ENCODE data around the gene GOLGB1.
"Not testable (repeated sequence)": the region's sequence is repeated elsewhere in the genome, so short reads cannot be mapped to it uniquely, and the experiment has no call there.

Gene GOLGB1

DNA sequence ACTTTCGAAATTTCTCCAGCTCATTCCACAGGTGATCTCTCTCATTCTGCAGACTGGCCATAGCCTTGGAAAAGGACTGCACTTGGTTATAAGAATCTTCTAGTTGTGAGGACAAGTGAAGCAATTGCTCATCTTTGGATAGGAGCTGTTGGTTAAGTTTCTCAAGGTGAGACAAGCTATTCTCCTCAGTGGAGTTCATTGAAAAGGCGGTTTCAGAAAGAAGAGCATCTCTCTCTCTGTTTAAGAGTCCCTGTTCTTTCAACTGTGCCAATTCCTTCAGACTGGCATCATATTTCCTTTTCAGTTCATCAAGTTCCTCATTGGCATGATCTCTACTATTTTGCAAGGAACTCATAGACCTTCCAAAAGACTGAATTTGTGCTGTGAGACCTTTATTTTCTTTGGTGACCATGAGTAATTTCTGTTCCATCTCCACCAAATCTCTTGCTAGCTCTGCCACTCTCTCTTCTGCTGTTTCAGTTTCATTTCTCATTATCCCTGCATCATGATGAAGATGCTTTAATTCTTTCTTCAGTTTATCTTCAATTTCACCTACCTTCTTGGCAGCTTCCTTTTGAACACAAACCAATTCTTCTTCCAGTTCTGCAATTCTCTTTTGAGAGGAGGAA, 58.6 kb downstream of the GOLGB1 start:
- no peak for DNase-seq

- not testable (repeated sequence) for DNase-seq
Measured at GRCh38 chr3:121688747-121689146, 60.8 kb downstream of the GOLGB1 start.

DNA sequence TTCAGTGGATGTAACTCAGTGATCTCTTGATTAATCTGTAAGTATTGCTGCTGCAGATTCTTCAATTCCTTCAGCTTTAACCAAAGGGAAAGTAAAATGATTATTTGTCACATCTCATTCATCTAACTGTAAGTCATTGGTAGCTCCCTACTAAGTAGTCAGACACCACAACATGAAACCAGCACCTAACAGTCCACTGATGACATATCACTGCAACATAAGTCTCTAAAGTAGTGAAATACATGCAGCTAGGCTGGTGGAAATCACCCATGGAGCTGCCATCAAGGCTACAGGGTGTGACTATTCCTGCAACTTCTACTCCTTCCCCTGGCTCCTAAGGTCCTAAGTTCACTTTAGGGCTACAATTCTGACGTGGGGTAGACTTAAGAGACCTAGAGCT, 67.7 kb downstream of the GOLGB1 start:
- DNase-seq = no peak

DNA sequence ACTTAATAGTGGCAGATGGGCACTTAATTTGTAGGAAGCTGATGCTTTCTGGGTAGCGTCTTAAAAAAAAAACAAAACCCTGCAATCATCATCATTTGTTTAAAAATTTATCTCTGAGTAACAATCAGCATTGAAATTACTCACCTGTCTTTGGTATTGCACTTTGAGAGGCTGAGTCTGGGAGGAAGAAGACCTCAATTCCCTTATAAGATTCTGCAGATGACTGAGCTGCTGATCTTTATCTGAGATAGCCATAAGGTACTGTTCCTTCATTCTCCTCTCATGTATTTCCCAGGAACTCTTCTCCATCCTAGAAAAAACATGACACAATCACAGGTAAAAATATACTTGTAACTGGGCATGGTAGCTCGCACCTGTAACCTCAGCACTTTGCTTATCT, 72.4 kb downstream of the GOLGB1 start:
- DNase-seq = no peak

GRCh38 chr3:121670676-121671075, 78.9 kb downstream of the GOLGB1 start:
- DNase-seq = no peak

DNA sequence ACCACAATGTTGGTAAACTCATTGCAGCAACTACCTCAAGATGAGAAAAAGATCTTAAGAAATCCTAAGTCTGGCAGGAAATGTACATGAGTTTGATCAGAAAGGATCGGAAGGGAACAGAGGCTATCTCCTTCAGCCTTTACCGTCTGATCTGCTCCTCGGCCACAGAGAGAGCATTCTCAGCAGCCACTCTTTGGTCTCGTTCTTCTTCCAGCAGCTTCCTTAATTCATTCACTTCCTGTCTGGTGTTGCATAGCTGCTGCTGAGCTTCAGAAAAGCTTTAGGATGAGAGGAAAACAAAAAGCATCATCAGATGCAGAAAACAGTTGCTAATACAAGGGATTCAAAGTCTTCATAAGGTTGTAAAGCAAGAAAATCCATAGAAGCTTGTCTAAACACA, 82.2 kb downstream of the GOLGB1 start:
- DNase-seq = no peak

DNA sequence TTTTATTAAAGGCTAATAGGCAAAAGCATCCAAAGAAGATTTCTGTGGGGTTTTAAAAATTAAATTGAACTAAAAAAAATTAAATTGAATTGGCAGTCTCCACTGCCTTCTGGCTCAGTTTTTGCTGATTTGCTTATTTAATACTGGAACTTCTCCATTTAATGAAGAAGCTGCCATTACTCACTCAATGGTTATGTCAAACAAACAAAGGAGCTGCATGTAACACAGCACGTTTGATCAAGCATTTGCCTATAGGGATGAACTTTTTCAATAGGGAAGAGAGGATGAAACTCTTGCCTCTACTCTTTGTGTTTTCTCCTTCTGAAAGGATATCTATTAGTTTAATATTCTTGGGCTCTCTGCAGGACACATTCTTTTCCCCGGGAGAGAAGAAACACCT, 84.1 kb downstream of the GOLGB1 start:
- DNase-seq = no peak

- DNase-seq = no peak
Measured at GRCh38 chr3:121663171-121663847, 86.2 kb downstream of the GOLGB1 start.

GRCh38 chr3:121662742-121663141, 86.8 kb downstream of the GOLGB1 start:
- no peak for DNase-seq

DNA sequence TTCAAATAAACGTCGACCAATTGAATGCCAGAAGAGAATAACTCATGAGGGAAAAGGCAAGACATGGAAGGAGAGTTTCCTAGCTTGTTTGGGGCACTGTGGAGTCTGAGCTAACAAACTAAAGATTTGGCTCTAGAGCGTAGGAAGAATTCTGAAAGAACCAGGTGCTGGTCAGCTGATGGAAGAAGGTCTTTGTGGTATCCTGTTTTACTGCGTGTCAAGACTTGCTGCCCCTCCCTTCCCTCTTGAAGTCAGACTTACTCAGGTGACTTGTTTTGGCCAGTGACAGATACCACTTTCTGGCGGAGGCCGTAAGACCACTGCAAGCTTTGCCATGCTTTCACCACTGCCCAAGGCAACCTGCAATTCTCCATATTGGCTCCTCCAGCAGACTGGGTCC, 88.2 kb downstream of the GOLGB1 start:
- DNase-seq = no peak

DNA sequence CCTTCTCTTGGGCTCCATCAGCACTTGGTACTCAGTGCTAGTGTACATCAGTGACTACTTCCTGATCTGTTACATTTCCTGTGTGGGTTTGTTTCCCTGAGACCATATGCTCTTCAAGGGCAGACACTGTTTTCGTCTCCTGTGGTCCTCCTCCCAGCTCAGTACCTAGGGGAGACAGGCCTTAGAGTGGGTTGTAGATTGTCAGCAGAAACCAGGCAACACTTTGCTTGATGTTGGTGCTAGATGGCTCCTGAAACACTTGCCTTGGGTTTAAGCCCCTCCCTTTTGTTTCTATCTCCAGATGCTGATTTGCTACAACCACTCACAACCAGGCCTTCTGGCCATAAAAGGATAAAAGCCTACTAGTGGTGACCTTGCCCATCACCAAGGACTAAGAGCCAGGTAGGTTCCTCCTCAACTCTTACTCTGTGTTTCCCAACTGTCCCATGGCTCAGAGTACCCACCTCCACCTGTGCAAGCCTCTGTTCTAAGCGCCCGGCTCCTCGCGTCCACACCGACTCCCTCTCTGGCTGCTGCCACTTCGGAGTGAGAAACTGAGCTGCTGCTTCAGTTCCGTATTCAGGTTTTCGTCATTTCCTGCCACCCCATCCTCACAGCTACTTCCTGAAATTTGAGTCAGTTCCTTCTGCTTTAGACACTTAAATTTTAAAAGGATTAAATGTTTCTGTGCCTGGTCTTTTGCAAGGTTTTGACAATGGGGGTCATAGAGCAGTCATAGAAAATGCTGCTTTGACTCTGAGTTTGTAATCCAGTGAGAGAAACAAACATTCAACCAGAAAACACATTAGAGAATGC, 89.0 kb downstream of the GOLGB1 start, which contains the start of gene HCLS1:
HCLS1 (minus strand) TSS at position 548 of the 816 bp plus-strand sequence. CDS start 2,556 bp downstream, outside the sequence.
- no peak for DNase-seq

DNA sequence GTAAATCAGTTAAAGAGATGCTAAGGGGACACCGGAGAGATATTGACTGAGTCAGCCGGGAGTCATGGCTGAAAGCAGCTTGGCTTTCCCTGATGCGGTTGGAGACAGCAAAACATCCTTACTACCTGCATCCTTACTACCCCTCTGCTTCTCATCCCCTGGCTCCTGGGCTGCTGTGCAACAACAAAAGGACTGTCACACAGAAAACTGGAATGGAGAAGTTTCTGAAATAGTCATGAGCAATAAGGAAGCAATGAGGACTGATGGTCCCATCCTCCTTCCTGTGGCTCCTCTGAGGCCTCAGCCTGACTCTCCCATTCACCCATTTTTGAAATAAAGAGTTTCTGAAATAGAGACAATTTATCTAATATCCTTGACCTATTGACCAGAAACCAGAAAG, 90.0 kb downstream of the GOLGB1 start:
- no peak for DNase-seq

DNA sequence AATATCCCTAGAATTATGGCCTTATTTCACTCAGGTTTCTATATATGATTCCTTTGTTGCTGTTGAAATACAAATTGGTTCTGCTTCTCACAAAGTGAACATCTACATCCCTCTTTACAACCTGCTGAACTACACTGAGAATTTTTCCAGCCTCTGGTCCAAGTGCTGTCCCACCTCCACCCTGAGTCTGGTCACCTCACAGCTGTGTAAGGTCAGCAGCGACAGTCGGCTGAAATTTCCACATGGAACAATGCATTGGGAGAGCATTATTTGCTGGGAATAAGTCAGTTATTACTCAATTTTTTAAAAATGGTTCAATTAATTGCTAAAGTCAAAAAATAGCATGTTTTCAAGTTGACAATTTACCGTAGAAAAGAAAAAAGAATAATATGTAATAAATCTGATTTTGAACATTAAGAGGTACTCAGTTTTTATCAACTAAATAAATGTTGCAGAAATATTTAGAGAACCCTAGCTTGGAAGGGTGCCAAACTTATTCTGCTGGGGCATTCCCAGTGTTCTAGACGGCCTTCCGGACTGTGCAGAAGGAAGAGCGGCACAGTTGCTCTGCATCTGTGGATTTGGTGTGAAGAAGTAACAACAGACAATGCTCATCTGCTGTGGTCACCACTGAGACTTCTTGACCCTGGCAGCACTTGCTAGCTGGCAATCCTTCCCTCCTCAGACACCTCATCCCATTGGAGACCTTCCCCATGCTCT, 90.7 kb downstream of the GOLGB1 start:
- DNase-seq = no peak

- DNase-seq = no peak
Measured at GRCh38 chr3:121654493-121655385, 94.8 kb downstream of the GOLGB1 start.

DNA sequence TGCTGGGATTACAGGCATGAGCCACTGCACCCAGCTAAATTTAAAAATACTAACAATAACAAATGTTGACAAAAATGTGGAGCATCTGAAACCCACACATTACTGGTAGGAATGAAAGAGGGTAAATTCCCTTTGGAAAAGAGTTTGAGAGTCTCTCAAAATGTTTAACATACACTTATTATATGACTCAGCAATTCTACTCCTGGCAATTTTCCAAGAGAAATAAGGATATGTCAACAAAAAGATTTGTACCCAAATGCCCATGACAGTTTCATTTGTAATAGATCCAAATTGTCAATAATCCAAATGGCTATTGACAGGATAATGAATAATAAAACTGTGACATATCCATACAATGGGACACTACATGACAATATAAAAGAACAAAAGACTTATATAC, 97.9 kb downstream of the GOLGB1 start:
- peak; percentile 8 for DNase-seq

DNA sequence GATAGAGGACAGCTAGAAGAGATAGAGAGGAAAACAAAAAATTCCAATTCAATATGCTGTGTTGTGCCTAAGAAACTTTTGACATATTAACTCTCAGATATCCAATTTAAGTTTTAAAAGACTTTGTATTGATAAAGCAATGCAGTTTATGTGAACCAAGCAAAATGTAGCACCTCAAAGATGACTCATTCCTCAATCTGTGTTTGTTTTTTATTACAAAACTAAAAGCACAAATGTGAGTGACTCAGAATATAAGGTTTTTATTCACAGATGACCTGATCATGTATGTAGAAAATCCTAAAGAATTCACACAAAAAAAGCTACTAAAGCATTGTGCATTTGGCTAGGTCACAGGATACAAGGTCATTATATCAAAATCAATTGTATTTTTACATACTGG, 99.9 kb downstream of the GOLGB1 start:
- DNase-seq = no peak

DNA sequence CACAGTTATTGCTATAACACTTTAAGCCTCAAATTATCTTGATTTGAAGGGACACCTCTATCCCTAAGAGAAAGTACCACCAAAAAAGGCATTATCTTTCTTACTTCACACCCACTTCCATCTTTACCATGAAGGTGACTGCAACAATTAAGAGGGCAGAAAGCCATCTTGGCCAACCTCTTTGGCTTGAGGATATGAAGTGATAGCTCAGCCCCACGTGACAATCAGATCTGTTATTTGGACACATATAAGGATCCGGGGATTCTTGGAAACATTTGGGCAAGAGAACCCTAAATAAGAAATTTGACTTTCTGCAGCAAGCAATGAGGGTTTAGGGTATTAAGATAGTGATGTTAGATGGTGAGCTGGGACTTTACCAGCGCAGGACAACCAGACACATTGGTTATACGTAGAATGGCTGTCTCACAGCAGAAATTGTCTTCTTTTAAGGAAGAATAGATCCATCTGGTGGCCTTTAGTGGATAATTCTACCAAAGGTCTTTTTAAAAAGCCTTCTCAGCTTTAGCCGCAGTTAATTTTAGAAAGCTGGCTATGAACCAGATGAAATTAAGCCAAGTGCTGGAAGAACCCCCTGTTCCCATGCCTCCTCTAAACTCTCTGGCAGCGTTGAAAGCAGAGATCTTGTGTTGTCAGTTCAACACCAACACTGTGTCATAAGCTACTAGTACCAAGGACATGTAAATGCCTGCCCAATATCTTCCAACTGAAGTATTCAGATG, 101.2 kb downstream of the GOLGB1 start:
- DNase-seq = no peak

GRCh38 chr3:121645054-121645453, 104.5 kb downstream of the GOLGB1 start:
- no peak for DNase-seq

GRCh38 chr3:121642601-121643314, 106.8 kb downstream of the GOLGB1 start:
- no peak for DNase-seq

DNA sequence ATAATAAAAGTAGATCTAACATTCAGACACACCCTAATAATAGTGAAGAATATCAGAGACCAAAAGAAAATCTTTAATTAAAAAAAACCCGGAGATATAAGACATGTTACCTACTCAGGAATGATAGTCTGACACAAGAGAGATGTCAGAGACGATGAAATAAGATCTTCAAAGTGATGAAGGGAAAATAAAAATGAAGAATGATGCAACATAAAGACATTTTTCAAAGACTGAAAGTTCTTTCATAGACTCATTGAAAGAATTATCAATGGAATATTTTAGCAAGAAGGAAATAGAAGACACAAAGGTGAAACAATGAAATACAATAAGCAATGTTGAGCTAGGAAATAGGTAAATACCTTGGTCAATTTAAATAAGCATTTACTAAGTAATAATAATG, 108.4 kb downstream of the GOLGB1 start:
- DNase-seq = no peak
